Erythroblast (primary cell): ENCODE data around the gene MIER2.

Experiments used
- GATA1 ChIP-seq: IDR thresholded peaks from 2 replicates; pipeline ENCODE4 v1.6.1; 2011; ENCODE audit warnings: low read depth, mild to moderate bottlenecking, control low read depth, low read length, moderate library complexity
- POLR2A ChIP-seq: IDR thresholded peaks from 2 replicates; pipeline ENCODE4 v1.6.1; 2011; ENCODE audit warnings: mild to moderate bottlenecking, low read length

DNA sequence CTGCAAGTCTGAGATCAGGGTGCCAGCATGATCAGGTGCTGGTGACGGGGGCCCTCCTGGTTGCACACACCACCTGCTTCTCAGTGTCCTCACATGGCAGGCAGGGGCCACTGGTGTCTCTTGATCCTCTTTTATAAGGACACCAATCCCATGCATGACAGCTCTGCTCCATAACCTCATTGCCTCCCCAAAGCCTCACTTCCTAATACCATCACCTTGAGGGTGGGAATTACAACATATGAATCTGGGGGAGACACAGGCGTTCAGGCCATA lies 15.0 kb upstream of the MIER2 start:
- no peak for TF ChIP-seq POLR2A
- no peak for TF ChIP-seq GATA1
